Inflammatory macrophage treated with lipopolysaccharide for 4 hours (primary cell): Measurements from ENCODE around the gene YWHAQ.
"Not testable (repeated sequence)": the region's sequence is repeated elsewhere in the genome, so short reads cannot be mapped to it uniquely, and the experiment has no call there.

Experiments
- DNase-seq: peaks from one replicate; pipeline ENCODE4 v3.0.0-alpha.2; 2020

Gene YWHAQ

DNA sequence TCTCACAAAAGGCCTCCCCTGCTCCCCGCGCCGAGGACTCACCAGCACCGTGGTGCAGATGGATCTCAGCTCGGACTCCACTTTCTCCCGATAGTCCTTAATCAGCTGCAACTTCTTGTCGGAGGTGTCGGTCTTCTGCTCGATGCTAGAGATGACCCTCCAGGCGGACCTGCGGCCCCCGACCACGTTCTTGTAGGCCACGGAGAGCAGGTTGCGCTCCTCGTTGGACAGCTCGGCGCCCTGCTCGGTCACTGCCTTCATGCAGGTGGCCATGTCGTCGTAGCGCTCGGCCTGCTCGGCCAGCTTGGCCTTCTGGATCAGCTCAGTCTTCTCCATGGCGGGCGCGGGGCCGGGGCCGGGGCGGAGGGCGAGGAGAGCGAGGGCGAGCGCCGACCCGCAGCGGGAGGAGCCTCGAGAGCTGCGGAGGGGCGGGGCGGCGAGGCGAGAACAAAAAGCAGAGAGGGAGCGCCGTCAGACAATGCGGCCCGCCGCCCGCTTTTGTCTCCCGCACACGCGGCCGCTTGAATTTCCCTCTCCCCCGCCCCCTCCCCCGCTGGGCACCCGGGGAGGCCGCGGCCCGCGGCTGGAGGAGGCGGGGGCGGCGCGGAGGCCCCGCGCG is 571 bp downstream of the YWHAQ start:
- peak; percentile 71 for DNase-seq

GRCh38 chr2:9629222-9630116 is 1.3 kb downstream of the YWHAQ start:
- DNase-seq, result peak; percentile 33

DNA sequence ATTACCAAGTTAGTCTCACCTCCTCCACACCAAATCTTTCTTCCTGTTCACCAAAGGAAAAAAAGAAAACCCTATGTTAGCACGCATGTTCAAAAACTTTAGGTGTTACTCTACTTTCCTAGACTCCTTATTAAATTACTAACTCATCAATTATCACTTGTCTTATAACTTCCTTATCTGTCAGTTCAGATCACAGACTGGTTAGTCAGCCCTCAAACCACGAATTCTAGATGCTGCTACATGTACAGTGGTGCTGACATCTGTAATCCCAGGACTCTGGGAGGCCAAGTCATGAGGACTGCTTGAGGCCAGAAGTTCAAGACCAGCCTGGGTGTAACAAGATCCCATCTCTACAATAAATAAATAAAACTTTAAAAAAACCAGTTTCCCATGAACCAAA is 3.5 kb downstream of the YWHAQ start:
- peak; percentile 49 for DNase-seq

DNA sequence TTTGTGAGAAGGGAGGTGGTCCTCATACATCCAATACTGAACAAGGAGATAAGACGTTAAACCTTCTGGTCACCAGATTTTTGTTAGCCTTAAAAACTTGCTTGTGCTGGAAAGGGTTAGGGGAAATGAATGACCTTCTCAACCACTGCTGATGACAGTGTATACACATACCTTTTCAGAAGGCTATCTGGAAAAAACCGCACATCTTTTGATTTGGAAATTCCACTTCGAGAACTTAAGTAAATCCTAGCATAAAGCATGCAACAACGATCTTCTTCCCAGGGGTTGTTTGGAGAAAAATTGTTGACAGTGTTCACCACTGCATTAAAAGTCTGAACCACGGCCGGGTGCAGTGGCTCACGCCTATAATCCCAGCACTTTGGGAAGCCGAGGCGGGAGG is 7.6 kb downstream of the YWHAQ start:
- no peak for DNase-seq

DNA sequence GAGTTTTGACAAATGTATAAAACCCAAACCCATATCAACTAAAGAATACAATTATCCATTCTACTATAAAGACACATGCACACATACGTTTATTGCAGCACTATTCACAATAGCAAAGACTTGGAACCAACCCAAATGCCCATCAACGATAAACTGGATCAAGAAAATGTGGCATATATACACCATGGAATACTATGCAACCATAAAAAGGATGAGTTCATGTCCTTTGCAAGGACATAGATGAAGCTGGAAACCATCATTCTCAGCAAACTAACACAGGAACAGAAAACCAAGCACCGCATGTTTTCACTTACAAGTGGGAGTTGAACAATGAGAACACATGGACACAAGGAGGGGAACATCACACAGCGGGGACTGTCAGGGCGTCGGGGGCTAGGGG is 9.1 kb downstream of the YWHAQ start:
- not testable (repeated sequence) for DNase-seq

DNA sequence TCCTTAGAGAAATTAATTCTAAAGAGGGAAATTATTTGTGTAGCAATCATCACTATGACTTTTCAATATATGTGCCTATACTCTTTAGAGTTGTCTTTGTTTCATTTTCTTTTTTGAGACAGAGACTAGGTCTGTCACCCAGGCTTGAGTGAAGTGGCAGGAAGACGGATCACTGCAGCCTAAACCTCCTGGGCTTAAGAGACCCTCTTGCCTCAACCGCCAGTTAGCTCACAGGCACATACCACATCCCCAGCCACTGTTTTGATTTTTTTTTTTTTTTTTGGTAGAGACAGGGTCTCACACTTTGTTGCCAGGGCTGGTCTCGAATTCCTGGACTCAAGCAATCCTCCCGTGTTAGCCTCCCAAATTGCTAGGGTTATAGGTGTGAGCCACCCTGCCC is 12.4 kb downstream of the YWHAQ start:
- peak; percentile 49 for DNase-seq

- DNase-seq, result no peak
These were observed 13.0 kb downstream of the YWHAQ start for GRCh38 chr2:9617749-9618148.

DNA sequence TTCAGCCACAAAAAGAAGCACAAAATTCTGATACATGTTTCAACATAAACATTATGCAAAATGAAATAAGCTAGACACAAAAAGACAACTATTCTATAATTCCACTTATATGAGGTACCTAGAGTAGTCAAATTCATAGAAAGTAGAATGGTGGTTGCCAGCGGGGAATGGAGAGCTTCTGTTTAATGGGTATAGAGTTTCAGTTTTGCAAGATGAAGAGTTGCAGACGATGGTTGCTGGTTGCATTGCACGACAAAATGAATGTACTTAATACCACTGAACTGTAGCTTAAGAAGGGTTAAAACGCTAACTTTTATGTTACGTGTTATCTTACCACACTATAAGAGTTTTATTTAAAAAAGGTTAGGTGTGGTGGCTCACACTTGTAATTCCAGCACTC is 13.5 kb downstream of the YWHAQ start:
- no peak for DNase-seq

DNA sequence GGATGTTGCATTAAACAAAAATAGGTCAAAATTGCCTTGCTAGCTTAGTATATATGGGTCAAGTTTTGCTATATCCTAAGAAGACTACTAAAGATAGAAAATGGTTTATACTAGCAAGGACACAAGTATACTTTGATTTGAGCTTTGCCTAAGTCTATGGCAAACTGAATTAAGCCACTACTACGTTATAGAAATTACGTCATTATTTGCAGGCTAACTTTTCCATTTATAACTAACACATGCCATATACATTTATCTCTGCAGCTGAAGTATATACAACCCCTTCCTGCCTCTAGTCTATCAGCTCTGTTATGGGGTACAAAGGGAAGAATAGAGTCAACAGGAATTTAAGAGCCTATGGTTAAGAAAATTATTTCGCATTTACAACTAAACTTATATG is 16.2 kb downstream of the YWHAQ start:
- no peak for DNase-seq

DNA sequence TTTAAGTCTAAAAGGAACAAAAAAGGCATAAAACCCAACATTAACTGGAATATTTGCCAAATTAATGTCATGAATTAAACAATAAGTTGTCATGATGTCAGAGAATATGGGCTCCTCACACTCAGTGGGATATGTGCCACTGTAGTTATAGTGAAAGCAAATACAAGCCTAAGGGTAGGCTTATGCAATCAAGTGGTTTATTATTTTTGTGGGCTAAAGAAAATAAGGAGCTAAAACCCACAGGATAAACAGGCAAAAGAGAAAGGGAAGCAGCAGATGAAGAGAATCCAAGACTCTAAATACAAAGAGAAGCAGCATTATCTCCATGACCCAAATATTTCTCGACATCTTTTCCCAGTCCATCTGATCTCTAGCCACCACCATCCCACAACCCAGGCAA is 17.5 kb downstream of the YWHAQ start:
- DNase-seq, result peak; percentile 63

DNA sequence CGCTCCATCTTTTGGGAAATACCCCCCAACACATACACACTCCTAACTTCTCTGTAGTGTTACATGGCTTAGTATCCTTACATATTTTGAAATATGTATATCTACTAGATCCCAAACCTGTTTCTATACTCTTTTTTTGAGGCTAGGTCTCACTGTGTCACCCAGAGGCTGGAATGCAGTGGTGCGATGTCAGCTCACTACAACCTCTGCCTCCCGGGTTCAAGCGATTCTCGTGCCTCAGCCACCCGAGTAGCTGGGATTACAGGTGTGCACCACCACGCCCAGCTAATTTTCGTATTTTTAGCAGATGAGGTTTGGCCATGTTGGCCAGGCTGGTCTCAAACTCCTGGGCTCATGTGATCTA is 19.3 kb downstream of the YWHAQ start:
- DNase-seq, result not testable (repeated sequence)

DNA sequence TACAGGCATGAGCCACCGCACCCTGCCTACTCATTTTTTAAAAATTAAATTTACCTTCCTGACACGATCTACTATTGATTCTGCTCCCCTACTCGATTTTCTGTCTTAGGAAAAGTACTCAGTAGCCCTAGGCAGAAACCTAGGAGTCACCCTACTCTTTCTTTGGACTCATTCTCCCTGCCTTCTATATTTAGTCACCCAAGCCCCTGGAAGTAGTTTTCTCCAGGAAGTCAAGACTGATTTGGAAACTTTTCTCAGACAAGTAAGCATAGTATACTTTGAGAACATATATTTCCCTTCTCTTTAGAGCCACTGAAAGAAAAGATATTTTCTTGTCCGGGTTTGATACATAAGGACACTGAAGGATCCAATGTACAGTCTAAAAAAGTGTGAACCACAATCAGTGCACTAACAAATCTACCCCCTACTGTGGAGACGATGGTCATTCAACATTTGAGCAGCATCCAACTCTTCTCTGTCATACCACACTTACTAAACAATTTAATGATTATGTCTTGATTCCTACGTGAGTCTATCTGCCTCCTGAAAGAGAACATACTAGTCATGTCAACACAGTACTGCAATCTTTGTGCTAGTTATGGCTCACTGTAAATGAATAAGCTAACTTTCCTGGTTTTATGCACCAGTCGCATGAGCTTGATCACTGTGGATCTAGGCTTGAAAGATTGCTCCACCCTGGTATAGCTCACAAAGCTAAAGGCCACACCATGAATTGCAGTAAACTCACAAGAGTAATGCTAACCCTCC is 19.8 kb downstream of the YWHAQ start:
- no peak for DNase-seq

DNA sequence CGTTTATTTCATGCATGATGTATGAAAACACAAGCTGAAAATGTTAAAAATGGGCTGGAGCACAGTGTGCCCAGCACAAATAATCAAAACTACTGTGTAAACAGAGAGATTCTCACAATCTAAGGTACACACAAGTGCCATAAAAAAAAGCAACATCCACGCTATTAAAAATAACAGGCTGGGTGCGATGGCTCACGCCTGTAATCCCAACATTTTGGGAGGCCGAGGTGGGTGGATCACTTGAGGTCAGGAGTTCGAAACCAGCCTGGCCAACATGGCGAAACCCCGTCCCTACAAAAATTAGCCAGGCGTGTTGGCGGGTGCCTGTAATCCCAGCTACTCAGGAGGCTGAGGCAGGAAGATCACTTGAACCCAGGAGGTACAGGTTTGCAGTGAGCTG is 22.3 kb downstream of the YWHAQ start:
- not testable (repeated sequence) for DNase-seq

DNA sequence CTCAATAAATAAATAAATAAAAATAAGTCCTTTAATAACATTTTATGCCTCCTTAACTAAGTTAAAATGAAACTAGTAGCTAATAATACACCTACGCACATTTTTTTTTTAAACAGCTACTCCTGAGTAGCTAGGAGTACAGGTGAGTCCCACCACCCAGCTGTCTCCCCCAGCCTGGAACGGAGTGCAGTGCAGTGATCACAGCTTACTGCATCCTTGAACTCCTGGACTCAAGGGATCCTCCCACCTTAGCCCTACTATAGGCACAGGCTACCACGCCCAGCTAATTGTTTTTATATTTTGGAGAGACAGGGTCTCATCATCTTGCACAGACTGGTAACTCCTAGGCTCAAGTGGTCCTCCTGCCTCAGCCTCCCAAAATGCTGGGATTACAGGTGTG is 28.4 kb downstream of the YWHAQ start:
- DNase-seq, result no peak

GRCh38 chr2:9601397-9601796 is 29.4 kb downstream of the YWHAQ start:
- DNase-seq, result no peak

GRCh38 chr2:9599430-9599829 is 31.4 kb downstream of the YWHAQ start:
- DNase-seq, result no peak

GRCh38 chr2:9596621-9597311 is 34.0 kb downstream of the YWHAQ start:
- no peak for DNase-seq

- peak; percentile 39 for DNase-seq
These were observed 35.1 kb downstream of the YWHAQ start for GRCh38 chr2:9595746-9596145.

DNA sequence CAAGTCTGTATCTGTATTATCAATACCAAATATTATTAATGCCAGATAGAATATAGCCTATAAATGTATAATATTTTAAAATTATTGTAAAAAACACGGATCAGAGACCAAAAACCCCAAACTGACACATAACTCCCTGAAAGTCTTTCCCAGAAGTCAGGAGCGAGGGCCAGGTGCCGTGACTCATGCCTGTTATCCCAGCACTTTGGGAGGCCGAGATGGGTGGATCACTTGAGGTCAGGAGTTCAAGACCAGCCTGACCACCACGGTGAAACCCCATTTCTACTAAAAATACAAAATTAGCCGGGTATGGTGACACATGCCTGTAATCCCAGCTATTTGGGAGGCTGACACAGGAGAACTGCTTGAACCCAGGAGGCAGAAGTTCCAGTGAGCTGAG is 35.5 kb downstream of the YWHAQ start:
- not testable (repeated sequence) for DNase-seq

DNA sequence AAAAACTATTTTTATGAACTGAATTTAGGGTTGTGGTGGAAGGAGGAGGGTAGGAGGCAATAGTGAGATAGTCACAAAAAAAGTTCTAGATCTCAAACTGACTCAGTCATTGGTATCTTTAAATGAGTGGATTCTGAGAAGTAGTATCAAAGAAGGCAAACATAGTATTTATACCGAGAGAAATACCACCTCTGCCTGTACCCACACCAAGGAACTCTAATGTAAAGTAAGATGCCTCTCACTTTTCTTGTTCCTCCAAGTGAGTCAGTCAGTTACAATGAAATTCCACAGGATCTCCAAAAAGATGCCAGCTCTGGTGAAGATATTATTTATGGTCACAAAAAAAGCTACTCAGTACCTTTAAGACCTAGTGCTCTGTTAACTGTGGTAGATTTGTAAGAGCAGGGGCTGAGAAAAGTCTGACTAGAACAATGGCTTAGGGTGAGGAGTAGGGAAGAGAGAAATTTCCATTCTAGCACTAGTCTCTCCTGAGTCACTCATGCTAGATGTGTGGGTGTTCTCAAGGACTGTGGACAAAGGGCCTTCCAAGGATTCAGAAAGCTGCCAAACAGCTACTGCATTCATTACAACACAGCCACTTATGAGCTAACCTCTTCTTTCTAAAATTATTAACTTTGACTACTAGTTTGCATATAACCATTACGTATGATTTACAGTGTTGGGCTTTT is 36.3 kb downstream of the YWHAQ start:
- DNase-seq, result peak; percentile 96

DNA sequence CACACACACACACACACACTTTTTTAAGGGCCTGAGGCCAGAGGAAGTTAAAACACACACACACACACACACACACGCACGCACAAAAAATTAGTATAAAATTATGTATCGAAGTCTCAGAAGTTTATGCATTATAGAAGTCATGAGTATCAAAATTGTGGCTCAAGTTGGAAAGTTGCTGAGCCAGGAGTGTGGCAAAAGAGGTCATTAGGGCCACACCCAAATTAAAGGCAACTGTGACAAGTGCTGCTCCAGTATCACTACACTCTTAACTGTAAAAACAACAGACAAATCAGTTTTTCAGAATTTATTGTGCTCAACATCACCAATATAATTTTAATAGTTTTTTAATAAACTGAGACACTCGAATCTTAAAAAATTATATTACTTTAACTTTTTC is 36.9 kb downstream of the YWHAQ start:
- DNase-seq, result peak; percentile 70

DNA sequence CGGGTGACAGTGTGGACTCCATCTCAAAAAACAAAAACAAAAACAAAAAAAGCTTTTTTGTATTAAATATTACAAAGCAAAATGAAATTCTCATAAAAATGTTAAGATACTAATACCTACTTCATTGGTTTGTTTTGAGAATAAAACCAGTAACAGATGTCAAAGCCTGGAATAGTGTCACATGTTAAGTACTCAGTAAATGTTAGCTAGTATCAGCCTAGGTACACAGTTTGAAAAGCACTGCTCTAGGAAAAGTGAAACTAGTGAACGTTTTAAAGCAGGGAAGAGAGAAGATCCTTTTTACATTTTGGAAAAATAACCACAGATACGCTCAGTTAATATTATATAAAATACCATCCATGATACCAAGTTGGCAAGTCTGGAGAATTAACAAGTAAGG is 38.1 kb downstream of the YWHAQ start:
- no peak for DNase-seq

- no peak for DNase-seq
These were observed 40.2 kb downstream of the YWHAQ start for GRCh38 chr2:9590641-9591040.
